ENCODE results near the gene RSRC1. TPM values are rescaled to one million over a fixed set of nuclear protein-coding genes. Genes with fewer than 3 reads are reported as not detected.

RSRC1 gene
- total RNA-seq, 1 experiment from 2014 or later: 37.9 TPM

DNA sequence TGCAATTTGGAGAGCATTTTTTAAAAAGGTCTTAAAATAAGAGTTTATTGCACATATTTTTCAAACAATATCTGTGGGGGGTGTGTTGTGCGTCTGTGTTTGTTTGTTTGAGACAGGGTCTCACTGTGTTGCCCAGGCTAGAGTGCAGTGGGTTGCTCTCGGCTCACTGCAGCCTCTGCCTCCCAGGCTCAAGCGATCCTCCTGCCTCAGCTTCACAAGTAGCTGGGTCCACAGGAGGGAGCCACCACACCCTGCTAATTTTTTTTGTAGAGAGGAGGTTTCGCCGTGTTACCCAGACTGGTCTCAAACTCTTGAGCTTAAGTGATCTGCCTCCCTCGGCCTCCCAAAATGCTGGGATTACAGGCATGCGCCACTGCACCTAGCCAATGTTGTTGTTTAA, 463.8 kb downstream of the RSRC1 start:
- WGBS (ENCODE audit: extremely low coverage, insufficient read length, low lambda C conversion rate): no CpG with 5 or more reads among the region's 7 CpGs
- H2BK20ac ChIP-seq (ENCODE audit: low read depth, low read length, poor library complexity, severe bottlenecking): no peak overlapping the region
- H3K4ac ChIP-seq (ENCODE audit: low read depth, low read length): no peak overlapping the region
- H2BK12ac ChIP-seq (ENCODE audit: insufficient read length, low read depth, low read length): no peak overlapping the region
- H3K23me2 ChIP-seq (ENCODE audit: insufficient read length, low read depth, low read length, poor library complexity, severe bottlenecking): peaks cover 11% of the 10 kb centered on the region
- no peaks in the 10 kb centered on the region for H3K27me3 ChIP-seq (ENCODE audit: insufficient read depth, low read length)
- H2BK15ac ChIP-seq (ENCODE audit: low read depth, low read length): no peak overlapping the region
- H3K4me1 Mint-ChIP-seq: peaks cover 10 to 16% of the 10 kb centered on the region in 2 experiments
- no peak overlapping the region for H3K4me3 Mint-ChIP-seq
- no peaks in the 10 kb centered on the region for H3K79me2 ChIP-seq (ENCODE audit: insufficient read depth, low read length)
- no peak overlapping the region for H3K56ac ChIP-seq (ENCODE audit: insufficient read length, low read depth, low read length)
- no peak overlapping the region for H3K14ac ChIP-seq (ENCODE audit: insufficient read depth, low read length)
- no peak overlapping the region for H2BK120ac ChIP-seq (ENCODE audit: low read depth, low read length, poor library complexity, severe bottlenecking)
- no peak overlapping the region for H2AFZ ChIP-seq (ENCODE audit: low read length)
- H3K9me3 Mint-ChIP-seq: peaks cover 0 to 4% of the 10 kb centered on the region in 2 experiments; a peak in 1 of 5 replicates
- H4K5ac ChIP-seq (ENCODE audit: insufficient read length, low read depth, low read length): no peak overlapping the region
- no peaks in the 10 kb centered on the region; a peak in 1 of 7 replicates for H3K36me3 Mint-ChIP-seq (ENCODE audit: insufficient read depth in 1 of 3, low read depth in 3 of 3)
- peaks cover 30% of the 10 kb centered on the region for H3K27me3 Mint-ChIP-seq (ENCODE audit: low read depth)
- no peak overlapping the region for H4K91ac ChIP-seq (ENCODE audit: insufficient read length, low read depth, low read length)
- no peak overlapping the region for H2BK5ac ChIP-seq (ENCODE audit: insufficient read length, low read length)
- no peak overlapping the region for H2AK5ac ChIP-seq (ENCODE audit: insufficient read length, low read length)
- no peak overlapping the region for H4K8ac ChIP-seq (replicated peaks; ENCODE audit: insufficient read length, low read depth, low read length)
- H3K4me2 ChIP-seq (ENCODE audit: insufficient read depth, insufficient read length, low read length): no peak overlapping the region
- TF ChIP-seq, protein P1, sequence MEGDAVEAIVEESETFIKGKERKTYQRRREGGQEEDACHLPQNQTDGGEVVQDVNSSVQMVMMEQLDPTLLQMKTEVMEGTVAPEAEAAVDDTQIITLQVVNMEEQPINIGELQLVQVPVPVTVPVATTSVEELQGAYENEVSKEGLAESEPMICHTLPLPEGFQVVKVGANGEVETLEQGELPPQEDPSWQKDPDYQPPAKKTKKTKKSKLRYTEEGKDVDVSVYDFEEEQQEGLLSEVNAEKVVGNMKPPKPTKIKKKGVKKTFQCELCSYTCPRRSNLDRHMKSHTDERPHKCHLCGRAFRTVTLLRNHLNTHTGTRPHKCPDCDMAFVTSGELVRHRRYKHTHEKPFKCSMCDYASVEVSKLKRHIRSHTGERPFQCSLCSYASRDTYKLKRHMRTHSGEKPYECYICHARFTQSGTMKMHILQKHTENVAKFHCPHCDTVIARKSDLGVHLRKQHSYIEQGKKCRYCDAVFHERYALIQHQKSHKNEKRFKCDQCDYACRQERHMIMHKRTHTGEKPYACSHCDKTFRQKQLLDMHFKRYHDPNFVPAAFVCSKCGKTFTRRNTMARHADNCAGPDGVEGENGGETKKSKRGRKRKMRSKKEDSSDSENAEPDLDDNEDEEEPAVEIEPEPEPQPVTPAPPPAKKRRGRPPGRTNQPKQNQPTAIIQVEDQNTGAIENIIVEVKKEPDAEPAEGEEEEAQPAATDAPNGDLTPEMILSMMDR (conservative IDR thresholded peaks at IDR 0.05): peak; percentile 33; the same call in 2 of the 3 replicates
- H3T11ph ChIP-seq (ENCODE audit: low read length): no peak overlapping the region
- H3K23ac ChIP-seq (ENCODE audit: insufficient read length, low read depth, low read length): no peak overlapping the region
- DNase-seq: peak; percentile 53
- no peaks in the 10 kb centered on the region for H3K79me1 ChIP-seq (ENCODE audit: insufficient read depth, low read depth, low read length, poor library complexity, severe bottlenecking)
- H3K4me1 ChIP-seq (ENCODE audit: insufficient read depth, low read length): no peaks in the 10 kb centered on the region; the same call in 1 of the 2 replicates
- no peak overlapping the region for H3K9ac ChIP-seq (ENCODE audit: extremely low read depth, insufficient read length, low read length)
- H3K27ac ChIP-seq (ENCODE audit: insufficient read length, low read depth, low read length): no peak overlapping the region
- H3K27ac Mint-ChIP-seq: no peak overlapping the region
- H4K20me1 ChIP-seq (ENCODE audit: control insufficient read depth, insufficient read depth, insufficient read length): no peaks in the 10 kb centered on the region
- no peaks in the 10 kb centered on the region for H3K9me3 ChIP-seq (ENCODE audit: control insufficient read depth, low read depth, low read length)
- H3K18ac ChIP-seq (ENCODE audit: insufficient read length, low read depth, low read length): no peak overlapping the region
